GM12892 (cell line): ENCODE results near the gene MPP1.
"Not testable (repeated sequence)": the region's sequence is repeated elsewhere in the genome, so short reads cannot be mapped to it uniquely, and the experiment has no call there.

Experiments used
- DNase-seq: peaks from one replicate; pipeline ENCODE4 v3.0.0; 2011; ENCODE audit not compliant: insufficient read length
- FAIRE-seq: peaks from 2 replicates; lab custom pipeline; 2011; peaks lifted over from hg19 to GRCh38; lab: Jason Lieb, UNC
- POLR2A ChIP-seq: IDR thresholded peaks from 2 replicates; pipeline ENCODE4 v1.6.1; 2011; ENCODE audit warnings: low read depth, low read length, control low read depth
- POLR2AphosphoS5 ChIP-seq: IDR thresholded peaks from 2 replicates; pipeline ENCODE4 v1.6.1; 2011; ENCODE audit warnings: low read depth, low read length, control low read depth
- TAF1 ChIP-seq: IDR thresholded peaks from 2 replicates; pipeline ENCODE4 v1.6.1; 2011; ENCODE audit warnings: low read depth, mild to moderate bottlenecking, control low read depth, low read length, borderline replicate concordance

Gene MPP1

DNA sequence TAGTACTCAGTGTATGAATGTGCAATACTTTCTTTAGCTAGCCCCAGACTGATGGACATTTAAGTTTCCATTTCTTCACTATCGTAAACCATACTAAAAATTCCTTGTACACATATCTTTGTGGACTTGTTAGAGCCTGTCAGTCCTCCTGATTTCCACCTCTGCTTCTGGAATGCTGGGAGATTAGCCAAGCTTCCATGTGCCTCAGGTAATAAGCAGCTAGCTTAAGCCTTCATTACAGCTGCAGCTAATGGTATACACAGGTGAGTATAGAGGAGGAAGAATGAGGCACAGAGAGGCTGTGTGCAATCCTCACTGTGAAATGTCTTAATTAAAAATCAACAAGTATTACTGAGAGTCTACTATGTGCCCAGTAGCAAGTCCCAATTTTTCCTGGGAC is 19.4 kb upstream of the MPP1 start:
- DNase-seq (no peak), FAIRE-seq (no peak)
- TF ChIP-seq POLR2A (no peak), TAF1 (no peak), POLR2AphosphoS5 (no peak)

DNA sequence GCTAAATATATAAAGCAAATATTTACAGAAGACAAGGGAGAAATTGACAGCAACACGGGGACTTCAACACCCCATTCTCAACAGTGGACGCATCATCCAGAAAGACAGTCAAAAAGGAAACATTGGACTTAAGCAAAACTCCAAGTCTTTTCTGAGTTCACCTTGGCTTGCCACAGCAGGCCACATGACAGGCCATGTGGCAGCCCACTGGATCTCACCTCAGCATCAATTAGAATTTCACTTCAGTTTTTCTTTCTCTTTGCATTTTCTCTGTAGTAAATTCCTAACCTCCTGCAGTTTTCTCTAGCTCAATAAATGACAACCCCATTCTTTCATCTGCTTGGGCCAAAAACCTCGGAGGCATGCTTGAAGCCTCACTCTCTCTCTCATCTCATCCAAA is 16.7 kb upstream of the MPP1 start:
- DNase-seq (no peak), FAIRE-seq (no peak)
- TF ChIP-seq POLR2AphosphoS5: no peak
- TF ChIP-seq TAF1: no peak
- no peak for TF ChIP-seq POLR2A

DNA sequence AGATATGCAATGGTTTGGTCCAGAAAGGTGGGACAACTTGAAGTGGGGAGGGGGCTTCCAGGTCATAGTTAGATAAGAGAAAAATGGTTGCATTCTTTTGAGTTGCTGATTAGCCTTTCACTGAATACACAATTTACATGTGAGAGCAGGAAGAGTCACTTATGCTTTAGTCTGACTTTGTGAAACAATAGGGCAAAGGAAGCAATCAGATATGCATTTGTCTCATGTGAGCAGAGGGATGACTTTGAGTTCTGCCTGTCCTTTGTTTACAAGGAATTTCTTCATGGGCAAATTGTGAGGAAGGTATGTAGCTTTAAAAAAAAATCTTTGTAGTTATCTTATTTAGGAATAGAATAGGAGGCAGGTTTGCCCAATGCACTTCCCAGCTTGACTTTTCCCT is 16.2 kb upstream of the MPP1 start:
- TF ChIP-seq TAF1 (no peak), POLR2A (no peak), POLR2AphosphoS5 (no peak)
- FAIRE-seq (no peak), DNase-seq (no peak)

DNA sequence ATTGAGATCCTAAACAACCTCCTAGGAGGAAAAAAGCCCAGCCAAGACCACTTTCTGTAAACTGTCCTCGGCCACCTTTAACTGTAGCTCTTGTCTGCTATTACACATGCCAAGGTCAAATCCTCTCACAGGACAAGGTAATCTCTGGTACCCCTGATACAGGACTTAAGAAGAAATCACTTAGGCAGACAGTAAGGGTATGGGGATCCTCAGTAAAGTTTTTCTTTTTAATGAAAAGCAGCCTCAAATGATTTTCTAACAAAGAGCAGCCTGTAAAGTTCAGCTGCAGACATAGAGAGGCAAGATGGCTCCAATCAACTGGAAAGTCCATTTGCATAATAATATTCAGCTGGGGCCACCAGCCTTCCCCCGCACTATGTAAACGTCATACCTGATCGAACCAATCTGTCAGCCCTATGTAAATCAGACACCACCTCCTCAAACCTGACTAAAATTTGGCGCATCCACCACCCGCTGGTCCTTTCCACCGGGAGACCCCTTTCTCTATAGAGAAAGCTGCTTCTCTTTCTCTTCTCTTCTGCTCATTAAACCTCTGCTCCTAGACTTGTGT is 14.6 kb upstream of the MPP1 start:
- DNase-seq (no peak), FAIRE-seq (no peak)
- no peak for TF ChIP-seq POLR2A
- TF ChIP-seq TAF1: no peak
- TF ChIP-seq POLR2AphosphoS5: no peak

DNA sequence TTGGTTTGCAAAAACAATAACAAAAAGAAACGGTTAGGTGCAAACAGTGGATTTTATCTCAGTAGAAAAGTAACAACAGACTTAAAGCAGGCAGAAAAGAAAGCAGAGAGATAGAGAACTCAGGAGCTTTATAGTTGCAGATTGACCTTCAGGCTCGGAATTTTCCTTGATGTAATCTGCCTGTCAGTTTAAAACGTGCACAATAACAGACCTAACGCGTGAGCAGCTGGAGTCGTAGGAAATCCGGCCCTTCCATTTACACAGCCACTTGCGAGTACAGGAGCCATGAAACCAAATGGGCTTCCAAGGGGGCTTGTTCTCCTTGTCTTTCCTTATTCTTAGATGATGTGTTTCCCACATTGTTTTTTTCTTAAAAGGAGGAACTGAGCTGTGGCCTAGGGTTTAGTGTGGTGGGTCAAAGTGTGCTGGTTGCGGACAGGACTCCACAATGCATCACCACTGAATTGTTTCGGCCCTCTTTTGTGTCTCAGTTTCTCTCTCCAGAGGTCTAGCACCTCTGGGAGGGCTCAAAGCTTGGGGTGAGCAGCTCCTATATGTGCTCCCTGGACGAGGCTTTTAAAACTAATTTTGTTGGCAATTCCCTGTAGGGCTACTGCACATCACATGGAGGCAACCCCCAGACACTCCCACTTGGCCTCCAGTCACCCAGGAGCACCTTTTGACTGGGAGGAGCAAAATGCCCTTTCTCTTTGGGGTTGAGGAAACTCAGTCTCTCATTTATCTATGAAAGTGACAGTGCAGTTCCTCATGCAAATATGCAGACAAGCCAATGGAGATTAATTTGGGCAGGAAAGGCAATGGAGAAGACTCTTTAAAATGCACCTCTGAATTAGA is 13.9 kb upstream of the MPP1 start:
- DNase-seq: no peak
- no peak for FAIRE-seq
- TF ChIP-seq POLR2AphosphoS5 (no peak), POLR2A (no peak), TAF1 (no peak)

DNA sequence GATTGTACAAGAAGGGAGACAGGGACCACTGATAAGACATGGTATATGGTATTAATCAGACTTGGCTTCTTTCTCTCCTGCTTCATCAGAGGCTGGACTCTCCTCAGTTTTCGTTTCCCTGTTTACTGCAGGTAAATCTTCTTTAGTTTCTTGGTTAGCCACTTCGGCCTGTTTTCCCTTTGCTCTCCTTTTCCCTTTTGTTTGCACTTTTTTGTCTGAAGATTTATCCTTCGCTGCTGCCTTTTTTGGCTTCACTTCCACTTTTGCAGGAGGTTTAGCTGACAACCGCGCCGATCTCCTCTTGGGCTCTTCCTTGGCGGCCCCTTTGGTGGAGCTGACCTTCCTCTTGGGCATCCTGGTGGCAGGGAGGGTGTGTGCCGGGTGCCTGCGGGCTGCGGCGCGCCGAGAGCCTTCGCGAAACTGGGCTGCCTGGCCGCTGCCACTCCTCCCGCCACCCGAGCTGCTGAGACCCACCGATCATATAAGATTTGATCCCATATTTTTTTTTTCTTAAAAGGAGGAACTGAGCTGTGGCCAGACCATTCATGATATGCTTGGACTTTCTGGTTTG is 11.8 kb upstream of the MPP1 start:
- not testable (repeated sequence) for FAIRE-seq, DNase-seq

DNA sequence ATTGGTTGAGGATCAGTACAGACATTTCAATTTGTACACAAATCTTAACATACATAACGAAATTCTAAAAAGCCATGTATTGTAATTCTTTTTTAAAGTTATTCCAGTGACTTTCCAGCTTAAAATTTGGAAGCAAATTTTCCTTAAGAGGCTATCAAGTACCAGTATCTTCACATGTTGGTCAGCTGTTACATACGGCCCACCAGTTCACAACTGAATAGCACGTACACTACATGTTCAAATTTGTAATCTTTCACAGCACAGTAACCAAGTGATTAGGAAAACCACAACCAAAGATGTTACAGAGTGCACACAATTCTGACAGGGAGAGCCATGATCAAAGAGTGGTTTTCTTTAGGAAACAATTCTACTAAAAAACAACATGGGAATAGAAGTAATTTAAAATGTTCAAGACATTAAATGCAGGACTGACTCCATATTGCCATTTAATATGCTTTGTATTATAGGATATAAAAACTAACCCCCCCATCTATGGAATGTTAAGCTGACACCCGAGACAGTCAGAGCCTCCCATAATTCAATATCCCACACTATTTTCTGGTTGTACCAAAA is 11.1 kb upstream of the MPP1 start:
- FAIRE-seq, DNase-seq: not testable (repeated sequence)

DNA sequence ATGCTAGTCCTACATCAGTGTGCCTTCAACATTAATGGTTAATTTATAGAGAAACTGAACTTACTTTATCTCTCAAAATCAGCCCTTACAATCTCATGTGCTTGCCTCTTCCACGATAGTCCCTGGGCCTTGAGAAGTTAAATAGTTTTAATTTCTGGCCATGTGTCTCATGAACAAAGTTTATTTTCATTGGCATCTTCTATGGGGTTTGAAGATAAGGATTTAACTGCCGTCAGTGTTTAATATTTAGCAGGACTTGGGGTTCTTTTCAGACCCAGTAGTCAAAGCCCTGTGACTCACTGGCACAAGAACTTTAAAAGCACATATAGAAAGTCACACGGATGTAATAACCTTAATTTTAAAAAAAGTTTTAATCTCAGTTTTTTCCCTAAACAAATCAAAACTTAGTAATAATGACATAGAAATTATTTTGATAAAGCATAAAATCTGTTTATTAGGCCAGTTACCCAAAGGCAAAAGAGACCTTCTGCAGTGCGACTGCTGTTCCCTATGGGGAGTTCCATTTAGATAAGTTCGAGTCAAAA is 10.1 kb upstream of the MPP1 start:
- FAIRE-seq (no peak), DNase-seq (no peak)
- TF ChIP-seq POLR2AphosphoS5: no peak
- TF ChIP-seq TAF1: no peak
- TF ChIP-seq POLR2A: no peak

DNA sequence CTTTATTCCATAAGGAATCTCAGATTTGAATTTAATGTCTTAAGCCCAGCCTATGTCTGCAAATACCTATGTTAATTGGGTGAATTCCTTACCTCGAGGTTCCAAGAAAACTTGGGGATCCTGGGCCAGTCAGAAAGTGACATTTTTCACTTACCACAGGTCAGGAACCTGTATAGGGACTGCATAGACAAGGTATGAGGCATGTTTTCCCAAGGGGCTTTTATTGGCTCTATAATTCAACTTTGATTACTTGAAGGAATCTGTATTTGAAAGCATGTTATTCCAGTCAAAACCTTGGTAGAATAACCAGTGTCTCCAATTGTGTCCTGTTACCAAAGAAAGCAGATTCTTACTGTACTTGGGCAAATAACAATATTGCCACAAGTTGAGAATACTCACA is 8.5 kb upstream of the MPP1 start:
- DNase-seq: no peak
- TF ChIP-seq POLR2AphosphoS5 (no peak), POLR2A (no peak), TAF1 (no peak)
- no peak for FAIRE-seq

DNA sequence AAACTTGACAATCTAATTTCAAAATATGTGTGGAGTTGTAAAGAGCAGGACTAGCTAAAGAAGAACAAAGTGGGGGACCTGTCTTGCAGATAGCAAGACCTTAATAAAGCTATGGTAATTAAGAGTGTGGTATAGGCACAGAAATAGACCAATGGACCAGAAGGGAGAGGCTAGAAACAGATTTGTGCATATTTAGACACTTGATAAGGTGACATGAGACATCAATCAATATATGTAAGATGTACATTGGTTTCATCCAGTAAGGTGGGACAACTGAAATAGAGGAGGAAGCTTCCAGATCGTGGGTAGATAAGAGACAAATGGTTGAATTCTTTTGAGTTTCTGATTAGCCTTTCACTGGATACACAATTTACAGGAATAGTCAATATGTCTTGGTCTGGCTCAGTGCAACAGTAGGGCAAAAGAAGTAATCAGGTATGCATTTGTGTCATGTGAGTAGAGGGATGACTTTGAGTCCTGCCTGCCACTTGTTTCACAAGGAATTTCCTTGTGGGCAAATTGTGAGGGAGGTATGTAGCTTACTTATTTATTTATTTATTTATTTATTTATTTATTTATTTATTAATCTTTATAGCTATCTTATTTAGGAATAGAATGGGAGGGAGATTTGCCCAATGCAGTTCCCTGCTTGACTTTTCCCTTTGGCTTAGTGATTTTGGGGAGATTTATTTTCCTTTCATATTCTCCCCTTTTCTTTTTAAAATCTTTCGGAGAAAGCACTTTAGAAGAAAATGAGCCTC is 7.2 kb upstream of the MPP1 start:
- FAIRE-seq (peak; percentile 84), DNase-seq (no peak)
- TF ChIP-seq POLR2A (no peak), POLR2AphosphoS5 (no peak), TAF1 (no peak)
